Stimulated activated CD4-positive, alpha-beta T cell treated with anti-CD3 and anti-CD28 coated beads, Interleukin-12 subunit alpha, Interleukin-12 subunit beta, amount 100 ng/mL, for 24 hours (primary cell): Measurements from ENCODE around the gene DGLUCY.
"Not testable (repeated sequence)": the region's sequence is repeated elsewhere in the genome, so short reads cannot be mapped to it uniquely, and the experiment has no call there.

Experiments used
- DNase-seq, 2 experiments: peaks; one replicate each; pipeline ENCODE4 v3.0.0-alpha.2; 2020; ENCODE audit warnings: low read depth in 2 of 2

DGLUCY gene

DNA sequence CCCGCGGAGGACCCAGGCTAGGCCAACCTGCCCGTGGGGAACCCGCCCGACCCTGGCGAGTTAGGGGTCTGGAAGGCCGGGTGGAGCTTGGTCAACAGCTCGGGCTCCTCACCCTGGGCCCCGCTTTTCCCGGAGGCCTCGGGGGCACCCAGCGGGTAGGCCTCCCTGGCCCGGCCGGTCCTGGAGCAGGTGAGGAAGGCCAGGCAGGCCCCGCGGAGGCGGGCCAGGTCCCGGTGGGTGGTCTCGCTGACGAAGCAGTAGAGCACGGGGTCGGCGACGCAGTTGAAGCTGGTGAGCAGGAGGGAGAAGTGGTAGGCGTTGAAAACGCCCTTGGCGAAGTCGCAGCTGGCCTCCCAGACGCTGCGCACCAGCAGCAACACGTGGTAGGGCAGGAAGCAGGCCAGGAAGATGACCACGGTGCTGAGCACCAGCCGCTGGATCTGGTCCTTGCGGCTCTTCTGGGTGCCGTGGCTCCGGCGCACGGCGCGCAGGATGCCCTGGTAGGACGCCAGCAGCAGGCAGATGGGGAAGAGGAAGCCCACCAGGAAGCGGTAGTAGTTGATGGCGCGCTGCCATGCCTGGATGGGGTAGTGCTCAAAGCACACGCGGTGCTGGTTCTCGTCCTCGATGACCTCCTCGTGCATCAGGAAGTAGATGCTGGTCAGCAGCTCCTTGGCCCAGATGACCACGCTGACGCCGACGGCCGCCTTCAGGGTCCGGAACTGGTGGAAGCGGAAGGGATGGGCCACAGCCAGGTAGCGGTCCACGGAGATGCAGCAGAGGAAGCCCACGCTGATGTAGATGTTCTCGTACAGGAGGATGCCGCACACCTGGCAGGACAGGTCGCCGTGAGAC, 120.3 kb downstream of the DGLUCY start:
- no peak for DNase-seq

DNA sequence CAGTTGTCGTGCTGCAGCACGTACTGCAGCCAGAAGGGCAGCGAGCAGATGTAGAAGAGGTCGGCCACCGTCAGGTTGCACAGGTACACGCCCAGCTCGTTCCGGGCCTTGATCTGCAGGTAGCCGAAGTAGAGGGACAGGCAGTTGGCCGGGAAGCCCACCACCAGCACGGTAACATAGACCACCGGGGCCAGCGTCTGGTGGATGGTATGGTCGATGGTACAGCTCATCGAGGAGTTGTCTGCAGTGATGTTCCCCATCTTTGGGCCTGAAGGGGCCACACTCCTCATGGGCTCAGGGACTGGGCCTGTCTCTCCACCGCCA, 120.9 kb downstream of the DGLUCY start:
- no peak for DNase-seq

DNA sequence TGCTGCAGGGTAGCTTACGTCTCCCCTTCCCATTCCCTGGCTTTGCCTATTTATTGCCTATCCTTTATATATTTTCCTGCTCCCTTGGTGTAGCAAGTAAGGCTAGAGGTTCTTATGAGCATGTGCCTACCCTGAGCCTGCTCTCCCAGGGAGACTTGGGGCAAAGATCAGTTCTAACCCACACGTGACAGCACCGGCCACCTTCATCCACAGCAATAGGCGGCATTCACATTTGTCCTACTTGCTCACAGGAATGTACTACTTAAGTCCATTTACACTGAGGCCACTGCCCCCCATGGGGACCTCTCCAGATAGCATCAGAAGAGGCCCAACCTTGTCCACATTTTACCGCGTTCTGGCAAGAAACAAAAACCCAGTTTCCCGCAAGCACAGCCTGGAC, 122.0 kb downstream of the DGLUCY start:
- no peak for DNase-seq

DNA sequence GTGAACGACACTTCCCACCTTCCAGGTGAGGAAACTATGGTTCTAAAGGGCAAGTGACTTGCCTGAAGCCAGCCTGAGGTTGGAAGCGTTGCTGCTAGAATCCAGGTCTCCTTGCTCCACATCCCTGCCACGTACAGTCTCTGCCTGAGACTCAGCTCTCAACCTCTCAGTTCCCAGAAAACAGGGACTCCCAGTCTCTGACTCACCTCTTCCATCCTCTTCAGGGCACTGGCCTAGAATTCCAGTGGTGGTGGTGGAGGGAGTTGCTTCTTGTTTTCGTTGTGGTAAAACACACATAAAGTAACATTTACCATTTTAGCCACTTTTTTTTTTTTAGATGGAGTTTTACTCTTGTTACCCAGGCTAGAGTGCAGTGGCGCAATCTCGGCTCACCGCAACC, 123.3 kb downstream of the DGLUCY start:
- DNase-seq, result no peak

DNA sequence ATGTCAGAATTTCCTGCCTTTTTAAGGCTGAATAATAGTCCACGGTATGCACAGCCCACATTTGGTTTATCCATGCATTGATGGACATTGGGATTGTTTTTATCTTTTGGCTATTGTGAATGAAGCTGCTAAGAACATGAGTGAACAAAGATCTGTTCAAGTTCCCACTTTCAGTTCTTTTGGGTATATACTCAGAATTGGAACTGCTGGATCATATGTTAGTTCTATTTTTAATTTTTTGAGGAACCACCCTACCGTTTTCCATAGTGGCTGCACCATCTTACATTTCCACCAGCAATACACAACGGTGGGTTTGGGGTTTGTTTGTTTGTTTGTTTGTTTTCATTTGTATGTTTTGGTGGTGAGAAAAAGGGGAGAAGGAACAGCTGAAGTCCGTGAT, 124.2 kb downstream of the DGLUCY start:
- DNase-seq, result no peak

DNA sequence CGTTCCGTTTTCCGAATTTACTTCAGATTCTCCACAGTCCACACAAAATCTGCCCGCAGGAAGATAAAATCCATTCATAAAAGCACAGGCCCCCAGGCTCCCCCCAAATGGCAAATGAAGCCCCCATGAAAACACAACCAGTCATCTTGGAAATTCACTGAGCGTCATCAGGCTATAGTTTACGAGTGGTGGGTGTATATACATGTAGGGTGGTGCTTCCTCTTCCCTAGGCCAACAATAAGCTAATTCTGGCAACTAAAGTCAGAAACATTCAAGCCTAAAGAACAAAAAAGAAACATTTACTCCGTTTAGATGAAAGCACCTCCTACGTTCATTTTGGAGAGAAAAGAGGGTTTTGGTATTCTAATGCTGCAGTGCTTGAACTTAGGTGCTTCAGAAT, 124.8 kb downstream of the DGLUCY start:
- DNase-seq, result no peak

DNA sequence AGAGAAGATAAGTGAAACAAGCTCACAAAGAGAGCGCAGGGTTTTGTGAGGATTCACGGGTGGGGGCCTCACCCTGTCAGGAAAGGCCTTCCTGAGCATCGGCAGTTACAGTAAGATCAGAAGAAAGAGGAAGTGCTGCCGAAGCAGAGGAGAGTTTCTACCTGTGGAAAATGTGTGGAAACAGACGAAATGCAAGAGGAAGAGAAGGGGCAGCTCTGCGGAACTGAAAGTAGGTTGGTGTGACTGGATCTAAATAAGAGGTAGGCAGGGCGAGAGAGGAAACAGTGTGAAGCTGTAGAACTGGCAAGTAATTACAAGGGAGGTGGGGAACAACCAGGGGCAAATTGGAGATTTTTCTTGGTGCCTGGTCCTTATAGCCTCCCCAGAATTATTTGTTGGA, 128.0 kb downstream of the DGLUCY start:
- no peak for DNase-seq

DNA sequence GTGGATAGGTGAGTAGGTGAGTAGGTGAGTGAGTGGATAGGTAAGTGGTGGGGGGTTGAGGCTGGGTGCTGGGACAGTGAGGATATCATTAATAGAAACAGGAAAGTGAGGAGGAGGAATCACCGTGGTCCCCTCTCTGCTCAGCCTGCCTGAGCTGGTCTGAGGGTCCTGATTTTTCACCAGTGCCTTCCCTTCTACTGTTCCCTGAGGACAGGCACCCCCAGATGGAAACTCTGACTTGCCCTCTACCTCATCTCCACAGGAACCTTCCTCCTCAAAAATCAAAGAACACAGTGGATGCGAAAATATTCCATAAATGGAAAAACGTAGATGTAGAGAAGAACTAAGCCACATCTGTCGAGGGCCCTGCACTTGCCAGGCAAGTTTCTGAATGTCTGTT, 128.8 kb downstream of the DGLUCY start:
- no peak for DNase-seq

DNA sequence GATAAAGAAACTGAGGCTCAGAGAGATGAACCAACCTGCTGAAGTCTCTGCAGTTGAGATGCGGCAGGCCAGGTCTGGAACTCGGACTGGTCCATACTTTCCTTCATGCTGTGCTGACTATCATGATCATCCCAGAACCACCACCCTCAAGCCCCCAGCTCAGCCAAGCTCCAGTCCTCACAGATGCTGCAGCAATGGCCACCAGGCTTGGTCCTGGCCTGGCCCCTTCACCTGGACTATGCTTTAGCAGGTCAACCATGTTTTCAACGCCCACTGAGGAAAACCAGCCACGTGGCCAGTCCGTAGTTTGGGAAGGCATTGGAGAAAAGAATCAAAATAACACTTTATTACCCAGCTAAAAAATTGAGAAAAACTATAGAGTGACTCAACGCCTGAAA, 129.2 kb downstream of the DGLUCY start:
- DNase-seq, result no peak

DNA sequence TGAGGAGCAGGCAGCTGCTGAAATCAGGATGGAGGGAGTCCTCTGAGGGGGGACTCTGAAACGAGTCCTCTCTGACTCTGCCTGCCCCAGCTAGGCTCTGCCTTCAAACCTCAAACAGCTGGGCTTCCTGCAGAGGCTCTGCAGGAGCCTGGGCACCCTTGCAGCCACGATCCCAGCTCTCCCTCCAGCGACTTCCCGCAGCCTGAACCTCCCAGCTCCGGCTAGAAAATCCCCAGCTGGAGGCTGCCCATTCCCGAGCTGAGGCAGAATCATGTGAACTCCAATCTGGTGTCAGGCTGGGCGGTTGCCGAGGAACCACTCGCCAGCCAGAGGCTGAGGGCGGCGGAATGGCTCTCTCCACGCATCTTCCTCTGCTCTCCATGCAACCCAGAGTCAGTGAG, 130.6 kb downstream of the DGLUCY start, which contains the start of gene GPR68:
Gene GPR68 (minus strand): TSS at position 204 of the 401 bp plus-strand sequence. CDS start 9,654 bp downstream, outside the sequence.
- DNase-seq, result no peak

DNA sequence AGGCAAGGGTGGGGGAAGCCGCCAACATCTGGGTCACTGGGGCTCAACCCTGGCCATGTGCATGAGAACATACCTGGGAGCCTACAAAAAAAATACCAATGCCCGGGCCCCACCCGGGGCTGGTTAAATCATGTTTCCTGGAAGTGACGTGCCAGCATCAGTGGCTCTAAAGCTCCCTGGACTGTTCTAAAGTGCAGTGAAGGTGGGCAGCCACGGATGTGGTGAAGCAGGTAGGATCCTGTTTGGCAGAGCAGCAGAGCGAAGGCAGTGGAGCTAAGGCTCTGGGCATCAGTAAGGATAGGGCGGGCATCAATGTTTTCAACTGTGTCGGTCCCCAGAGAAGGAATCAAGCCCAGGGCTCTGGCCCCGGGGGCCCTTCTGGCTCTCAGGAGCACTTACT, 131.2 kb downstream of the DGLUCY start:
- no peak for DNase-seq

DNA sequence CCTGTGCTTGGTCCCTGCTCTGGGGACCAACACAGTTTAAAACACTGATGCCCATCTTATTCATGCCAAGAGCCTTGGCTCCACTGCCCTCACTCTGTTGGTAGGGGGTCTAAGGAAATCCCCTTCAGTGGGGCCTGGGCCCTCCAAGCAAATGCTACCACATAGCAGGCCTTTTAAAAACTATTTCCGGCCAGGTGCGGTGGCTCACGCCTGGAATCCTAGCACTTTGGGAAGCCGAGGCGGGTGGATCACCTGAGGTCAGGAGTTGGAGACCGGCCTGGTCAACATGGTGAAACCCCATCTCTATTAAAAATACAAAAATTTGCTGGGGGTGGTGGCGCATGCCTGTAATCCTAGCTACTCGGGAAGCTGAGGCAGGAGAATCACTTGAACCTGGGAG, 131.7 kb downstream of the DGLUCY start:
- not testable (repeated sequence) for DNase-seq

DNA sequence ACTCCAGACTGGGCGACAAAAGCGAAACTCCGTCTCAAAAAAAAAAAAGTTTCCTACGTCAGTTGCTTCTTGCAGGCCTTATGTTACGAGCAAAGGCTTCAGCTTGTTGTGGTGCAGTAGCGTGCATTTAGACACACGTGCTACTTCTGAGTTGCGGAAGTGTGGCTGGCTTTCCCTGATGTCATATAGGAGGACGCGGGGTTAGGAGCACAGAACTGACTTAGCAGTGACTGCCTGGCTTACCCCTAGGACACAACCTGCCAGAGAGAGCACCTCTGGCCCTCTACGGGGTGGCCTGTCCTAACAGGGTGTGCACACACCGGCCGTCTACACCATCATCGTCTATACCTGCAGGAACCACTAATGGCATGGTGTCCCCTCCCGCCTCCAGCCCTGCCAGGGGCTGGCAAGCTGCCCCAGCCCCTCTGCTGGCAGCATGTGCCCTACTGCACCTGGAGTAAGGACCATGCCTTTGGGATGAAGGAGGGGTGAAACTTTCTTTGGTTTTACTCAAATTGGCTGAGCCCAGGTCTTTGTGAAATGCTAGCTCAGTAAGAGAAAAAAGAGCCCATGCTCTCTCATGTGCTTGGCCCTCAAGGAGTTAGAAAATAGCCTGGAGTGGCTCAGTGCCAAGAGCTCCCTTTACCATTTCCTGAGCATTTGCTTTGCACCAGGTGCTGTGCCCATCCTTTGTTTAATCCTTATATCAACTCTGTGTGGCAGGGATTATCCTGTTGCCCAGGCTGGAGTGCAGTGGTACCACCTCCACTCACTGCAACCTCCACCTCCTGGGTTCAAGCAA, 132.4 kb downstream of the DGLUCY start:
- DNase-seq, result no peak

DNA sequence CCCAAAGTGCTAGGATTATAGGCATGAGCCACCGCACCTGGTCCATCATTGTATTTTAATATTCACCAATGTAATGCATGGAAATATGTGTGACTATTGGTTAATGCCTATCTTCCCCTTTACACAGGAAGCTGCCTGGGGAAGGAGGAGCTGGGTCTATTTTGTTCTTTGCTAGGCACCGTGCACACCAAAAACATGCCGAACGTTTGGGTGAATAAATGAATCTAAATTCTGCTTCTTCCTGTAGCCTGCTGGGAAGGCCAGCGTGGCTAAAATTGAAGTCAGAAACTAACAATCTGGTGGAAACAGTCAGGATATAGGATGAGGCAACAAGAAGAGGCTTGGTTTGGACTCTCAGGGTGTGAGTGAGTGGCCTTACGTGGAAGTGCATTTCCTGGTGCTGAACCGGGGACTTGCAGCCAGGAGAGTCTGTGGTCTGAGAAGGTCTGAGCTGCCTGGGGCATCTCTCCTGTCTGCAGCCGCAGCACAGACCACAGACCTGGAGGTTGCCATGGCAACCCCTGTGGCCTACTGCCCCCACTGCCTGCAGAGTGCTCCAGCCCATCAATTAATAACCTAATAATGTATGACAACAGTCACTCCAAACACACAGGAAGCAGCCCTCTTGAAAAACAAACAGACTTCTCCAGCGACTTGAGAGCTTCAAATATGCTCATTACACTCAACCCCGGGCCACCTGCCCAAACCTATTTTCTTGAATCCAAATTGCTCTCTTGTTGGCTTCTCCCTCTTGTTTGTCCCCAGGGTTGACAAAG, 136.2 kb downstream of the DGLUCY start:
- no peak for DNase-seq

DNA sequence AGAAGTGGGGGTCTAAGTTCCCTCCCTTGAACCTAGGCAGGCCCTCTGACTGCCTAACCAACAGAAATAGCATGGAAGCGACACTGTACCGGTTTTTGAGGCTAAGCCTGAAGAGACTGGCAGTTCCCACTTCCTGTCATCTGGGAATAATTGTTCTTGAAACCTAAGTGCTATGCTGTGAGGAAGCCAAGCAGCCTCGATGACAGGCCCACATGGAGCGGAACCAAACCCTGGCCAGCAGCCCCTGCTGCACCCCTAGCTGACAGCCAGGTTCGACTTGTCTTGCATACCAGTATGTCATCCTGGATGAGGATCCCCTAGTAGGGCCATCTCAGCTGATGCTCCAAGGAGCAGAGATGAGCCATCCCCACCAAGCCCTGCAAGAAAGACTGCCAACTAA, 137.0 kb downstream of the DGLUCY start:
- no peak for DNase-seq

DNA sequence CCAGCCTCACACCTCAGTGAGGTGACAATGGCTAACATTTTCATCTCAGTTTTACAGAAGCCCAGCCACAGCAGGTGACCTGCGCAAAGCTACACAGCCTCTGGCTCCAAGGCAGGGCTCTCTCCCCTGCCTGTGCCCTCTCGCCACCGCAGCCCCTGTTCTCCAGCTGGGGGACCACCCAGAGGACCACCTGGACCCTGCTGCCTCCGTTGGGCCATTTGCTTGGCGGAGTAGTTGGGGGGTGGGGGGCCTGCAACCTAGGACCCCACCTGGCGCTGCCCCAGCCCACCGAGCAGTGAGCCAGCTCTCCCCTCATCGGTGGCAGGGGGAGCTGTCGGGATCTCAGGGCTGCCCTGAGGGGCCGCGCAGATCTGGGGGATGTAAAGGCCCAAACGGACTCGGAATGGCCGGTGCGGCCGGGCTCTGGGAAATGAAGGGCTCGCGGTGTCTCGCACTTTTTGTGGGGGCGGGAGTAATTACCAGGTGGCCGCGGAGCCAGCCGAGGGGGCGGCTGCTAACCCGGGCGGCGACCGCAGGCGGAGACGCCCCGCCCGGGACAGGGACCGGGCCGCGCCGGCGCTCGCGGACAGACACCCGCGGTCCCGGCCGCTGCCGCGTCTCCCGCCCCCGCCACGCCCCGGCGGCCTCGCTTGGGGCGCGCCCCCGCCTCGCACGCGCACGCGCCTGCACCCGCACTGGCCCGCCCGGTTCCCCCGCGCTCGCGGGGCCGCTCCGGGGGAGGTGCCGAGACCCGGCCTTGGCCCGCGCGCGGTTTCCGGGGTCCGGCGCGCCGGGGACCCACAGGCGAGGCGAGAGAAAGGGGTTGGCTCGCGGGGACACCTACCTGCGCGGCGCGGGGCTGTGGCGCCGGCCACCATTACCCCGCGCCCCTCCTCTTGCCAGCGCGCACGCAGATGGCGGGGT, 139.3 kb downstream of the DGLUCY start:
- no peak for DNase-seq

DNA sequence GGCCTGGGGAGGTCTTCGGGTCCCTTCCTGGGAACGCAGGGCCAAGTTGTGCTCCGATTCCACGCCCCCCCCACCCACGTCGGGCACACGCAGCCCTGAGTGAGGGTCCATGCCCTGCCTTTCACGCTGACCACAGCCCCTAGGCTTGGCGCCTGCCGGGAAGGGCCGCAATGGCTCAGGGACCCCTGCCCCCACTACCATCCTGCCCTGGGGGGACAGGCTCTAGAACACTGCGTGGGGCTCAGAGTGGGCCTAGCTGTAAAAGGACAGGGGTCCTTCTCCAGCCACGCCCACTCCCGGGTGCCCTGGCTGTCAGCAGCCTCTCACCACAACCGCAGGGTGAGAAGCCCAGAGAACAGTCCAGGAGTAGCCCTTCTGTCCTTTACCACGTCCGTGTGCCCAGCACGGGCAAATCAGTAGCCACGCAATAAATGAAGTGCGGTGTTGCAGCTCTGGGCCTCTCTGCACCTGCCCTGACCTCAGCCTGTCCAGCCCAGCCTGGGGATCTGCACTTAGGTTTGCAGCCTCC, 140.0 kb downstream of the DGLUCY start:
- no peak for DNase-seq

DNA sequence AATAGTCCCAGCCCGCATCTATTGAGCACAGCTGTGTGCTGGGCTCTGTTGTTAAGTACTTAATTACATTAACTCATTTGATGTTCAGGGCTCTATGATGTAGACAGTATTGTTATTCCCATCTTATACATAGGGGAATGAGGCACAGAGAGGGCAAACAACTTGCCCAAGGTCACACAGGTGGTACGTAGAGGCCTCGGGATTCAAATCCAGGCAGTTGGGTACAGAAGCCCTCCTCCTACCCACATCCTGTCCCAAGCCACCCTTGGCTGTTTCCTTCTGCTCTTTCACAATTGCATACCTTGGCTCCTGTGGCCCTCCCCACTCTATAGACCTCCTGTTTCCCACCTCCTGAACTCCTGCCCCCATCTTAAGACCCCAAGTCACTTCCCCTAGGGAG, 140.6 kb downstream of the DGLUCY start:
- no peak for DNase-seq

DNA sequence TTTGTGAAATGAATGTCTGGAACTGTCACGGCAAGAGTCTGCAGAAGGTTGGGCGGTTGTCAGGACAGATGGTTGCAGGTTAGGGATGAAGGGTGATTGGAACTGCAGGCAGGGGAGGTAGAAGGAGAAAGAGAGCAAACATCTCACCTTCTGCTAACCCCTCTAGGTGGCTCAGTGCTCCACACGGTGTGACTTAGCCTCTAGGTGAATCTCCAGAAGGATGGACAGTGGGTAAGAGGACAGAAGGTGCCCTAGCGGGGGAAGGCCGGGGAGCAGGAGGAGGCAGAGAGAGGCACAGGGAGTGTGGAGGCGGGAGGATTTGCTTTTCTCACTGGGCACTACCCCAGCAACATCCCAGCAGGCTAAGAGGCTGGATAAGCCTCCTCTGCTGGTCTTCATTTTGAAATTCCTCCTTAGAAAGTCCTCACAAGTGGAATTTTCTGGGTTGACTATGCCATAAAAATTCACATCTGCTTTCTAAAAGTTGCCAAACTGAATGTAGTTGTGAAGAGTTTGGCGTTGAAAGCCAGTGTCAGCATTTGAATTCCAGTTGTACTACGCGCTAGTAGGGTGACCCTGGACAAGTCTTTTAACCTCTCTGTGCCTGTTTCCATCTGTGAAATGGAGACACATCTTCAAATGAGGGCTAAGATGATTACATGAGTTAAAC, 141.3 kb downstream of the DGLUCY start:
- DNase-seq, result no peak

DNA sequence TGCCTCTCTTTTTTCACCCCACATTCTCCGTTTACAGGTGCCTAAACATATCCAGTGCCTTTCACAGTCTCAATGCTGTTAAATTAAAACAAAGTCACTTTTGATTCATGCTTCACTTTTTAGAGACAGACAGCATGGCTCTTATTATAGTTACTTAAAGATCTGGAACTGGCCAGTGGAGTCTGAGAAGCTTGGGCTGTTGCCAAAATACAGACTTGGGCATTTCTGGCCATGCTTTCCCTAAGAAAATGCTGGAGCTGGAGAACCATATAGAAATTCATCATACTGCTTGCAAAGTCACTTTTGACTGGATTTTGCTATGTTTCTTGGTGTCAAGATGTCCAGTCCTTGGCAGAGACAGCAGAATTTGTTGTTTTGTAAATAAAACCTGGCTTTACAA, 142.8 kb downstream of the DGLUCY start:
- DNase-seq, result no peak
